C4-2B (cell line): Measurements from ENCODE around the gene LCE1F.

Source experiments
- H3K27ac ChIP-seq: fragments of 450-650 bp; 2 replicates; pipeline ENCODE4 v1.5.1; 2017
- ZFX ChIP-seq: fragments of 450-650 bp; IDR thresholded peaks from 2 replicates; pipeline ENCODE4 v1.6.1; 2017
- TF ChIP-seq, protein P1 (sequence below): fragments of 450-650 bp; conservative IDR thresholded peaks from 2 replicates; pipeline ENCODE4 v1.5.1; 2017; ENCODE audit warnings: mild to moderate bottlenecking

LCE1F gene

DNA sequence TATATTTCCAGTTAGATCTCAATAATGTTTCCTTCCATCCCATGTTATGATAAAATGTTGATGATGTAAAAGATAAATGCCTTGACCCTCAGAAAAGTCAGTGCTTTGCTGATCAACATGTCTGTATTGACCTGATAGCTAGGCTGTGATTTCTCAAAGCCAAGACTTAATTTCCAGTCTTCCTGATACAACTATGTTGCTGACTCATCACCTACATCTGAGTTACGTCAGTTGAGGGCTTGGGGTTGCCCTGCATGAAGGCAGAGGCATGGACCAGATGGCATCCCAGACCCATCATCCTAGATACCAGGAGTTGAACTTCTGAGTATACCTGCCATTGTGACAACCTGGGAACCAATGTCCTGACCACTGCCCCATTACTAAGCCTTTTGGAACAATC is 26.4 kb downstream of the LCE1F start:
- H3K27ac ChIP-seq, result no peak overlapping the region
- TF ChIP-seq, protein P1, sequence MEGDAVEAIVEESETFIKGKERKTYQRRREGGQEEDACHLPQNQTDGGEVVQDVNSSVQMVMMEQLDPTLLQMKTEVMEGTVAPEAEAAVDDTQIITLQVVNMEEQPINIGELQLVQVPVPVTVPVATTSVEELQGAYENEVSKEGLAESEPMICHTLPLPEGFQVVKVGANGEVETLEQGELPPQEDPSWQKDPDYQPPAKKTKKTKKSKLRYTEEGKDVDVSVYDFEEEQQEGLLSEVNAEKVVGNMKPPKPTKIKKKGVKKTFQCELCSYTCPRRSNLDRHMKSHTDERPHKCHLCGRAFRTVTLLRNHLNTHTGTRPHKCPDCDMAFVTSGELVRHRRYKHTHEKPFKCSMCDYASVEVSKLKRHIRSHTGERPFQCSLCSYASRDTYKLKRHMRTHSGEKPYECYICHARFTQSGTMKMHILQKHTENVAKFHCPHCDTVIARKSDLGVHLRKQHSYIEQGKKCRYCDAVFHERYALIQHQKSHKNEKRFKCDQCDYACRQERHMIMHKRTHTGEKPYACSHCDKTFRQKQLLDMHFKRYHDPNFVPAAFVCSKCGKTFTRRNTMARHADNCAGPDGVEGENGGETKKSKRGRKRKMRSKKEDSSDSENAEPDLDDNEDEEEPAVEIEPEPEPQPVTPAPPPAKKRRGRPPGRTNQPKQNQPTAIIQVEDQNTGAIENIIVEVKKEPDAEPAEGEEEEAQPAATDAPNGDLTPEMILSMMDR, result no peak
- no peak for TF ChIP-seq ZFX

DNA sequence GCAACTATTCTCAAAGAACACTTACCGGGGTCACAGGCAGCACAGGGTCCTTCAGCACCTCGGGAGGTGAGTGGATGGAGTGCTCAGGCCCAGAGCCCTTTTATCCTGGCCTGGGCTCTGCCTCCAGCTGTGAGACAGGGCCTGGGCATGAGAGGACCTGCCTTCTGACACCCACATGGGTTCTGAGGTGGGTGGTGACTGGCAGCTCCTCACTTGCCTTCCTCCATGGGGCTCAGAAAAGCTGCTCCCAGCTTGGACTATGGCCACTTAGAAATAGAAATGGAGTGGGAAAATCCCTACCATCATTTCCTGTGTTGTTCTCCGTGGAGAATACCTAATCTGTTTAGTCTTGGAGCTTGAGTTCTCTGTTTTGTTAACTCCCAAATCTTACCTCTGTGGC is 31.6 kb downstream of the LCE1F start, which contains the start of gene LCE1C:
TSS of gene LCE1C (minus strand) at position 76 of the 400 bp plus-strand sequence. CDS start 1,173 bp downstream, outside the sequence.
- no peak for TF ChIP-seq ZFX
- TF ChIP-seq, protein P1, result no peak

DNA sequence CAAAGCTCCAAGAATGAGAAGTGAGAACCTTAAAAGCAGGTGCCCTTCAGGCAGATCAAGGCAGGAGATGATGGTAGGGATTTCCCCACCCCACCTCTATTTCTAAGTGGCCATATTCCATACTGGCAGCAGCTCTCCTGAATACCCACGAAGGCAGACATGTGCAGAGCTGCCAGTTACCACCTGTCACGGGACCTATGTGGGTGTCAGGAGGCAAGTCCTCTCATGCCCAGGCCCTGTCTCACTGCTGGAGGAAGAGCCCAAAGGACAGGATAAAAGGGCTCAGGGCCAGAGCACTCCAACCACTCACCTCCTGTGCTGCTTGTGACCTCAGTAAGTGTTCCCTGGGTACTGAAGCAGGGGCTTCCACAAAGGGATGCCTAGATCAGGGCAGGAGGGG is 36.1 kb downstream of the LCE1F start:
- no peak for TF ChIP-seq ZFX
- TF ChIP-seq, protein P1, result no peak
- H3K27ac ChIP-seq, result no peak overlapping the region

More for the DNA sequence above, 31.6 kb downstream of the LCE1F start, which contains the start of gene LCE1C:
- no peak within 1 kb of the TSS for H3K27ac ChIP-seq

DNA sequence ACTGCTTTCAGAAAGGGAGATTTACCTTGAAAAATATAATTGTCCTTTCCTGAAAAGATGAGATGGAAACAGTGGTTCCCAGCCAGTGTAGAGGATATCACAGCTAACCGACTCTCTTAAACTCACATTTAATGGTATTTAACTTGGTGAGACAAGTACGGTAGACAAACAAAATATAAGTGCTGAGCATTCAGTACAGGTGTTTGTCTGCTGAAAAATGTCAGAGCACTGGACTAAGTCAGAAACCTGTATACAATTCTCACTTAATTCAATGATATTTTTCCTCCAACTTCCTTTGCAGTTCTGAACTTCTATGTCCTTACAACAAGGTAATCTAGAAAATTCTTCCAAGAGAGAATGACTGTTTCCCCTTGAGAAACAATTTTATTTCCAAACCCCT is 36.7 kb downstream of the LCE1F start, which contains the start of gene LCE1B:
TSS of gene LCE1B (plus strand) at position 301 of the 400 bp plus-strand sequence. CDS start 476 bp downstream, outside the sequence.
- TF ChIP-seq, protein P1, result no peak
- no peak for TF ChIP-seq ZFX

DNA sequence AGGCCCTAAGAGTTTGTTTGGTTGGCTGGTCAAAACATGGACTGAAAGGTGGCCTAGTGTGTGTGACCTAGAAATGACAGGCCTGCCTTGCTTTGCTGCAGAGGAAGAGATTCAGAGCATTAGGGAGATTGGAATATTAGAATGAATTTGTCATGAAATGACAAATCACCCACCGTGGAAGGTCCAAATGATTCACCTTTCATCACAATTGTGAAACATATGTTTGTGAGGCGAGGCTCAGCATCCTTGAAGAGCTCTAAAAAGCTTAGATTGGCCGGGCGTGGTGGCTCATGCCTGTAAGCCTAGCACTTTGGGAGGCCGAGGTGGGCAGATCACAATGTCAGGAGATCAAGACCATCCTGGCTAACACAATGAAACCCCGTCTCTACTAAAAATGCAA is 42.4 kb downstream of the LCE1F start:
- no peak overlapping the region for H3K27ac ChIP-seq

More for the DNA sequence above, 36.7 kb downstream of the LCE1F start, which contains the start of gene LCE1B:
- no peak within 1 kb of the TSS for H3K27ac ChIP-seq

DNA sequence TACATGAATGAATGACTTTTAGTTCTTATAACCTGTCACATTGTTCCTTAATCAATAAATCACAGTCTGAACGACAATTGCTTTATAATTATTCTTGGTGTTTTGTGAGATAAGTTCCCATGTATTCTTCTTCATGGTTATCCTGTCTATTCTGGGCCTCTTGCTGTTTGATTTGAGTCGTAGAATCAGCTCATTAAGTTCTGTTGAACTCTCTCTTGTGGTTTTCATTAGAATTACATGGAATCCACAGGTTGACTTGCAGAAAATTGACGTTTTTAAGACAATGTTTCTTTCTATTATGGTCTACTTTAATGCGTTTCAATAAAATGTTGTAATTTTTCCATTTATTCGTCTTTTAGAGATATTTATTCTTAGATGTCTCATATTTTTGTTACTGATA is 48.4 kb downstream of the LCE1F start:
- TF ChIP-seq, protein P1, result no peak
- no peak for TF ChIP-seq ZFX

More for the DNA sequence above, 42.4 kb downstream of the LCE1F start:
- no peak for TF ChIP-seq ZFX
- TF ChIP-seq, protein P1, result no peak

DNA sequence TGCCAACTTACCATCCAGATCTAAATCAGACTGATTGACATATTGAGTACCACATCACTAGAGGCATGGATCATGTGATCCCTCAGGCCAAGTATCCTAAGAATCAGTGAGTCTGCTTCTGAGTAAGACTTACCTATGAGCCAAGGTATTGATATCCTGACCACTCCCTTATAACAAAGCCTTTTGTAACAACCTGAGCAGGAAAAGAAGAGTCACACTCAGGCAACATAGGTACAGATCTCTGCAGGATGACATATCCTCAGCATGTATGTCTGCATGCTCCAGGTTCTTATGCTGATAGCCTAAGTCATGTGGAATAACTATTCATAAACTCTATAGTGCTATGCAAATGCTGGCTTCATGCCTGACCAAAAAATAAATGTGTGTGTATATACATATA is 50.0 kb downstream of the LCE1F start:
- H3K27ac ChIP-seq, result no peak overlapping the region
- TF ChIP-seq, protein P1, result no peak
- TF ChIP-seq ZFX, result no peak

More for the DNA sequence above, 48.4 kb downstream of the LCE1F start:
- H3K27ac ChIP-seq, result no peak overlapping the region
